ENCODE measurements around the gene GNAO1.

Gene GNAO1

DNA sequence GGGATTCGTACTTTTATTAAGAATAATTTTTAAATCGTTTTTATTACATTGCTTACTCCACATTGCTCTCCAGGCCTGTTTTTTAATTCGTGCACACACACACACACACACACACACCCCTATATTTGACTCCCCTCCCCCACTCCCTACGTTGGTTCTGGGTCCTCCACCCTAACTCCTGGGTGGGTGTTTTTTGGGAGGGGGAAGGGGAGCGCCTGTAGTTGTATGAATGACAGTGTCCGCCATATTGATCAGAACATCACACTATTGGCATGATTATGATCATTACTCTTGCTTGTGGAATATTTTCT lies 1.3 kb downstream of the GNAO1 start:
- no peak for DNase-seq (ENCODE audit: low spot score)
- TF ChIP-seq, protein P1, sequence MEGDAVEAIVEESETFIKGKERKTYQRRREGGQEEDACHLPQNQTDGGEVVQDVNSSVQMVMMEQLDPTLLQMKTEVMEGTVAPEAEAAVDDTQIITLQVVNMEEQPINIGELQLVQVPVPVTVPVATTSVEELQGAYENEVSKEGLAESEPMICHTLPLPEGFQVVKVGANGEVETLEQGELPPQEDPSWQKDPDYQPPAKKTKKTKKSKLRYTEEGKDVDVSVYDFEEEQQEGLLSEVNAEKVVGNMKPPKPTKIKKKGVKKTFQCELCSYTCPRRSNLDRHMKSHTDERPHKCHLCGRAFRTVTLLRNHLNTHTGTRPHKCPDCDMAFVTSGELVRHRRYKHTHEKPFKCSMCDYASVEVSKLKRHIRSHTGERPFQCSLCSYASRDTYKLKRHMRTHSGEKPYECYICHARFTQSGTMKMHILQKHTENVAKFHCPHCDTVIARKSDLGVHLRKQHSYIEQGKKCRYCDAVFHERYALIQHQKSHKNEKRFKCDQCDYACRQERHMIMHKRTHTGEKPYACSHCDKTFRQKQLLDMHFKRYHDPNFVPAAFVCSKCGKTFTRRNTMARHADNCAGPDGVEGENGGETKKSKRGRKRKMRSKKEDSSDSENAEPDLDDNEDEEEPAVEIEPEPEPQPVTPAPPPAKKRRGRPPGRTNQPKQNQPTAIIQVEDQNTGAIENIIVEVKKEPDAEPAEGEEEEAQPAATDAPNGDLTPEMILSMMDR (IDR thresholded peaks at IDR 0.05; ENCODE audit: extremely low read depth, missing control alignments), result no peak

DNA sequence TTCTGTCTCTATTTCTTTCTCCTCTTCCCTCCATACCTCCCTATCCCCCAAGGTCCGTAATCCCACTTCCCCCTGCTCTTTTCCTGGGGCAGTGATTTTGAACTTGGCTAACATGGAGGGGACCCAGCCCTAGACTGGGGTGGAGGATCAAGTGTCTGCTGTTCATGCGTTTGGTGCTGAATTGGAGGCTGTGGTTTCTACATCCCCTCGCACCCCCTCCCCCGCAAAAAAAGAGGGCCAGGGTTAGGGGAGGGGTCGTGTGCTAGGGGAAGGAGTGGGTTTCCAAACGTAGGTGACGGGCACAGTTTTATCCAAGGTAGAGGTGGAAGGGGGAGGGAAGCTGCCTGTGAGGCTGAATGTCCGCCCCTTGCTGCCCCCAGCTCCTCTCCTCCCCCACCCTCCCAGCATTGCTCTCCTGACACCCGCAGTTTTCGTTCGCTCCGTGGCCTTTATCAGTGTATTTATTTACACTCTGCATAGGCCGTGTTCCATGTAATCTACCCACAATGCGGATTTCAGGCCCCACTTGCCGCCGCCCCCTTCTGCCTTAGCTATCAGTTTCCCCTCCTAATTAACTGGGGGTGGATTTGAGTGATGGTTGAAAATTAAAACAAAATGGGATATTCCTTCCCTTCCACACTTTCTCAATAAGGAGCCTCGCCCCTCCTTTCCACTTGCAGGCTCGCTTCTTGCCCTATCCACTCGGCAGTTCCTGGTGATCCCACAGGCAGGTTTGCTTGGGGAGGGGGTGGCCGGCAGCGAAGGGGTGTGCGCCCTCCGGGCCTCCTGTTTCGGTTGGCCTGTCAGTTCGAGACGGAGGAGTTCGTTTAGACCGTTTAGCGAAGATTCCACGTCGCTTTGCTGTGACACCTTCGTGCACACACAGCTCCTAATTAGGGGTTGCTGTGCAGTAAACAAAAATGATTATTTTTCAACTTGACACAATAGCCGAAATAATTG lies 2.0 kb downstream of the GNAO1 start:
- no peak for DNase-seq (ENCODE audit: low spot score)

DNA sequence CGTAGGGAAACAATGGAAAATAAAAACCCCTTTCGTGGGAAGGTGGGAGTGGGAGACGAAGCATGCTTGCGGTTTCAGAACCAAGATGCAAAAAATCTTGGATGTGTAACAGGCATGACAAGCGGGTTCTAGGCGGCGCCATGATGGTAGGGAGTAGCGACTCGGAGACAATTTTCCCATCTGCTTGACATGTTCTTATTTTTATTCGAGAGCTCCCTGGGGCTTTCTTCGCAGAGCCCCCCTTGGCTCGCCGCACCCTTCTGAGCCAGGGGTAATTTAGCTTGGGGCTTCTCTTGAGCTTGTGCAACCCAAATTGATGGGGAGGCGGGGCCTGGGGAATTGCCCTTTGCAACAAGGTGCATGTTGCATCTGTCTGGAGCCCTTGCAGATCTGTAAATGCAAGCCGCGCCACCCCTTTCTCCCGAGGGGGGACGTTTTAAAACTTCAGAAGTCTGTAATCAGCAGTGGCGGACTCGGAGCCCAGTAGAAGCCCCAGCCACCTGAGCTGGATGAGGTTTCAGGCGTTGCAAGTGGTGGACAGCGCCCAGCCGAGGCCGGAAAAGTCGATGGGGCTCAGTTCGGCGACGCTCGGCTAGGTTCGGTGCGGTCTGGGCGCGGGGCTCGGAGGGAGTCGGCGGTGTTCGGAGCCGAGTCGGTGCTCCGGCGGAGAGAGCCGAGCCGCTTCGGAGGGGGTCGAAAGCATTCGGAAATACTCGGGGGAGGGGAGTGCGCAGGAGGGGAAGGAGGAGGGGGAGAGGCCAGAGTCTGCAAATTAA lies 2.9 kb downstream of the GNAO1 start:
- TF ChIP-seq, protein P1 (IDR thresholded peaks at IDR 0.05; ENCODE audit: extremely low read depth, missing control alignments), result no peak
- DNase-seq (ENCODE audit: low spot score), result no peak

More for the DNA sequence above, 2.0 kb downstream of the GNAO1 start:
- TF ChIP-seq, protein P1 (IDR thresholded peaks at IDR 0.05; ENCODE audit: extremely low read depth, missing control alignments), result no peak

DNA sequence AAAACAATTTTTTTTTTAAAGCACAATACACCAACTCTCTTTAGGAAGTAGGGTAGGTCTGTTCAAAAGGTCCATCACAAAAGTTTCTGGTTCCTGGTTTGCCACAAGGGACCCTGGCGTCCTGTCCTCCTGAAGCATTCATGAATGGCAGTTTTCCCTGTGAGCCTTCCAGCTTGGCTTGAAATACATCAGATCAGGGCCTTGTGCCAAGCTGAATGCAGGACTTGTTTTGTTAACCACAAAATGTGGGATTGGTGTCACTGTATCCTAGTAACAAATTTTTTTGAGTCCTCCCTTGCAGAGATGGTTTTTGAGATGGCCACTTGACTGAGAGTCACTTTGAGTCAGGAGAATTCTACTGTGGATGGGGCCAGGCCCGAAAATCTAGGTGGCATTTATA lies 3.9 kb downstream of the GNAO1 start:
- TF ChIP-seq, protein P1 (IDR thresholded peaks at IDR 0.05; ENCODE audit: extremely low read depth, missing control alignments), result no peak
- DNase-seq (ENCODE audit: low spot score), result no peak

DNA sequence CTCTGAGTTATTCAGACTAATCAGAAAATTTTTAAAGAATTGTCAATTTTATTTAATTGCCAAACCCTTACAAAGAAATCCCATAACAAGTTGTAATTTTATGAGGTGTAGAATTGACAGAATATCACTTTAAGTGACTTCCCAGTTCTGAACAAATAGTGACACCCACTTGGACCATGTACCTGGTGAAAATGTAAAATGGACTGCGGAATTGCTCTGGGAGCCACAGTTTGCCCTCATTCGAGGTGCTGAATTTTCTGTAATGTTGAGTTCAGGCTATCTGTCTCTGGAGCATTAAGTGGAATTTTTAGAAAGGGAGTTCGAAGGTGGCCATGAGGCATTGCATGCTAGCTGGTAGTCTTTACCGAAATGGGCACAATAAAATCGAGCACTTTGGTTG lies 5.1 kb downstream of the GNAO1 start:
- TF ChIP-seq, protein P1 (IDR thresholded peaks at IDR 0.05; ENCODE audit: extremely low read depth, missing control alignments), result no peak
- DNase-seq (ENCODE audit: low spot score), result no peak

DNA sequence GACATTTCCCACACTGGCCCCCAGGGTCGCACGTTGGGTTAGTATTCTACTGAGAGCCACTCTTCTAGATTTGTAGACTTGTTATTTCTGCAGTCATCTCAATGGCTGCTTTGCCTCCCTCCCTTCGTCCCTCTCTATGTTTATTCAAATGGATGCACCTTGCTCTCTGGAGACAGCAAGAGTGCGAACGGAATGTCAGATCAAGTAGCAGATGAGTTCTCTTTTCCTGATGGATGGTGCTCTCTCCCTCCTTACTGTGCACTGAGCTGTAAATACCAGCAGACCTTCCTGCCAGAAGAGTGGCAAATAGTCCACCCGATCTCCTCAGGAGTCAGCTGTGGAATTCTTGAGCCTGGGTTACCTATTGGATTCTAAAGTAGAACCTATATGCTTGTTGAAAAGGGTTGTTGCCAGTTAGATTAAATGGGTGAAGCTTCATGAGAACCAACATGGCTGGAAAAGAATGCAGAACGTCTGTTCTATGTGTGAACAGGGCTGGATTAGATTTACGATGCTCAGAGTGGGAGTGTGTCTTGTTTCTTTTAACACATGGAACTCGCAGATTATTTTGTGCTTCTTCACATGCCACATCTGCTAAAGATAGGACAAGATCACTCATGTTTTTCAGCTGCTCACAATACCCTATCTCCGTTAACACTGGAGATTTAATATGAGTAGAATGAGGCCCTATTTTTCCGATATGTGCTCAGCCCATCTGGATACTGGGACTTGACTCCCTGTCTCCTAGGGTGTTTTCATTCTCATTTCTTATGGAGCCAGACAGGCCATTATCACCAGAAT lies 6.1 kb downstream of the GNAO1 start:
- DNase-seq (ENCODE audit: low spot score), result no peak
- TF ChIP-seq, protein P1 (IDR thresholded peaks at IDR 0.05; ENCODE audit: extremely low read depth, missing control alignments), result no peak
